HepG2 (cell line): ENCODE results near the gene SNX27. TPM values are rescaled to one million over a fixed set of nuclear protein-coding genes. Genes with fewer than 3 reads are reported as not detected.

Experiments used
- ATAD3A ChIP-seq: sonication (generic); formaldehyde crosslinking; IDR thresholded peaks from 2 replicates; pipeline ENCODE4 v1.4.0; 2020; ENCODE audit warnings: missing genetic modification reagents
- CBX2 ChIP-seq, 2 experiments: fragments of 200-600 bp in 1 of 2; sonication (generic); formaldehyde crosslinking in 1 of 2; IDR thresholded peaks; 2 replicates each; pipeline versions ENCODE4 v1.7.0 to v1.8.1; 2018 to 2022; ENCODE audit warnings: low read depth in 2 of 2, low read length in 1 of 2, mild to moderate bottlenecking in 1 of 2, missing genetic modification reagents in 1 of 2
- GABPA ChIP-seq, 2 experiments: IDR thresholded peaks; 2 replicates each; pipeline ENCODE4 v1.6.1; 2011 to 2016; ENCODE audit warnings: low read depth in 2 of 2, low read length in 1 of 2, missing biosample characterization in 1 of 2, missing genetic modification characterization in 1 of 2
- LCORL ChIP-seq, 2 experiments: fragments of 450-650 bp in 1 of 2; sonication (generic) in 1 of 2; formaldehyde crosslinking in 1 of 2; IDR thresholded peaks; 2 replicates each; pipeline versions ENCODE4 v1.5.0 to v1.6.1; 2017 to 2020; ENCODE audit warnings: antibody characterized with exemption in 1 of 2, missing genetic modification reagents in 1 of 2
- PHB2 ChIP-seq: fragments of 450-650 bp; IDR thresholded peaks from 2 replicates; pipeline ENCODE4 v1.6.1; 2018; ENCODE audit not compliant: partially characterized antibody
- PITX1 ChIP-seq: sonication (generic); formaldehyde crosslinking; IDR thresholded peaks from 2 replicates; pipeline ENCODE4 v1.5.1; 2020; ENCODE audit warnings: mild to moderate bottlenecking, missing genetic modification reagents
- PPARG ChIP-seq: conservative IDR thresholded peaks from 2 replicates; pipeline ENCODE4 v1.6.1; 2016; ENCODE audit warnings: missing biosample characterization, missing genetic modification reagents
- ZNF484 ChIP-seq: sonication (generic); formaldehyde crosslinking; IDR thresholded peaks from 2 replicates; pipeline ENCODE4 v1.5.1; 2020; ENCODE audit warnings: mild to moderate bottlenecking, low read depth, missing genetic modification reagents, borderline replicate concordance
- ZNF841 ChIP-seq: sonication (generic); formaldehyde crosslinking; IDR thresholded peaks from 2 replicates; pipeline ENCODE4 v1.8.1; 2023; ENCODE audit warnings: missing genetic modification reagents, borderline replicate concordance
- polyA plus RNA-seq, 8 experiments: library from polyadenylated mRNA; depleted of rRNA in 3 of 8; stranded (reverse) in 7 of 8; unstranded in 1 of 8; fragments of >200 nt; fragmentation: Illumina TruSeq in 4 of 8; extraction: Trizol in 4 of 8; gene quantifications; 2 replicates each; pipeline versions ENCODE4 v1.2.1 to v1.2.3, GENCODE V29; 2011 to 2016; ENCODE audit warnings: low read depth in 4 of 8, missing spikeins in 1 of 8, mixed read lengths in 1 of 8; ENCODE audit not compliant: insufficient read depth in 1 of 8
- total RNA-seq, 5 experiments: library from RNA; depleted of rRNA; stranded (reverse); fragments of >200 nt; fragmentation: Illumina TruSeq; extraction: Trizol; gene quantifications; 2 replicates each; pipeline ENCODE4 v1.2.3, GENCODE V29; 2016; ENCODE audit warnings: low read depth in 1 of 5
- TF ChIP-seq, protein P1 (sequence below): sonication (generic); formaldehyde crosslinking; IDR thresholded peaks from 2 replicates; pipeline ENCODE4 v1.4.0; 2020; ENCODE audit warnings: missing genetic modification reagents
- TF ChIP-seq, protein P2 (sequence below): sonication (generic); formaldehyde crosslinking; IDR thresholded peaks from 2 replicates; pipeline ENCODE4 v1.8.0; 2022; ENCODE audit warnings: missing genetic modification reagents, mild to moderate bottlenecking, moderate library complexity, borderline replicate concordance
- TF ChIP-seq, protein P3 (sequence below): sonication (generic); formaldehyde crosslinking; IDR thresholded peaks from 2 replicates; pipeline ENCODE4 v1.5.0; 2020; ENCODE audit warnings: mild to moderate bottlenecking, missing genetic modification reagents
- TF ChIP-seq, protein P4 (sequence below), 2 experiments: sonication (generic) in 1 of 2; formaldehyde crosslinking in 1 of 2; IDR thresholded peaks; 2 replicates each; pipeline versions ENCODE4 v1.4.0 to v1.6.1; 2016 to 2020; ENCODE audit warnings: borderline replicate concordance in 1 of 2, low read depth in 1 of 2, mild to moderate bottlenecking in 1 of 2, missing genetic modification reagents in 1 of 2
- TF ChIP-seq, protein P5 (sequence below): sonication (generic); formaldehyde crosslinking; IDR thresholded peaks from 2 replicates; pipeline ENCODE4 v1.9.0; 2021; ENCODE audit warnings: missing genetic modification reagents, mild to moderate bottlenecking, borderline replicate concordance

SNX27 gene
- total and polyA plus RNA-seq, 2 of the 13 experiments (the other 11 are each of a cell fraction or from before 2014, with no cell fraction given), result 14.4 to 17.8 TPM

DNA sequence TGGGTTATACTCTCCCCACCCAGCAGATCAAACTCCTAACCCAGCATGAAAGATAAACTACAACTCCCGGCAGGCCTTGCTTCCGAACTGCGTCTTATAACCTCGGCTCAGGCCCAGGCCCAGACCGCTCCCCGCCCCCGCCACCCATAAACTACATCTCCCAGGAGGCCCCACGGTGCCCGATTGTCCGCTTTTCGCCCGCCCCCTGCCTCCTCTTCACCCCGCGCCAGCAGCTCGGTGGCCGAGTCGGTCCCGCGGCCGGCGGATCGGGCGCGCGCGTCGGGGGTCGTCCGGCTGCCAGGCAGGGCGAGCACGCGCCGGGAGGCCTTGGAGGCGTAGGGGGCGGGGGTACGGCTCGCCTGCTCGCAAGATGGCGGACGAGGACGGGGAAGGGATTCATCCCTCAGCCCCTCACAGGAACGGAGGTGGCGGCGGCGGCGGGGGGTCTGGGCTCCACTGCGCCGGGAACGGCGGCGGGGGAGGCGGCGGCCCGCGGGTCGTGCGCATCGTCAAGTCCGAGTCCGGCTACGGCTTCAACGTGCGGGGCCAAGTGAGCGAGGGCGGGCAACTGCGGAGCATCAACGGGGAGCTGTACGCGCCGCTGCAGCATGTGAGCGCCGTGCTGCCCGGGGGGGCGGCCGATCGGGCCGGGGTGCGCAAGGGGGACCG is at the start of gene SNX27 (continued):
- TF ChIP-seq, protein P1, sequence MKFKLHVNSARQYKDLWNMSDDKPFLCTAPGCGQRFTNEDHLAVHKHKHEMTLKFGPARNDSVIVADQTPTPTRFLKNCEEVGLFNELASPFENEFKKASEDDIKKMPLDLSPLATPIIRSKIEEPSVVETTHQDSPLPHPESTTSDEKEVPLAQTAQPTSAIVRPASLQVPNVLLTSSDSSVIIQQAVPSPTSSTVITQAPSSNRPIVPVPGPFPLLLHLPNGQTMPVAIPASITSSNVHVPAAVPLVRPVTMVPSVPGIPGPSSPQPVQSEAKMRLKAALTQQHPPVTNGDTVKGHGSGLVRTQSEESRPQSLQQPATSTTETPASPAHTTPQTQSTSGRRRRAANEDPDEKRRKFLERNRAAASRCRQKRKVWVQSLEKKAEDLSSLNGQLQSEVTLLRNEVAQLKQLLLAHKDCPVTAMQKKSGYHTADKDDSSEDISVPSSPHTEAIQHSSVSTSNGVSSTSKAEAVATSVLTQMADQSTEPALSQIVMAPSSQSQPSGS (CRISPR knock-in tag), result no peak
- TF ChIP-seq PPARG (CRISPR knock-in tag) (0 out of 2 replicates have a peak, but pooled peaks have one; percentile 19), PITX1 (CRISPR knock-in tag) (peak; percentile 19; the same call in 1 of the 2 replicates), CBX2 (IDR thresholded peaks at IDR 0.05; ENCODE audit: low read depth, low read length) (no peak), CBX2 (CRISPR knock-in tag; IDR thresholded peaks at IDR 0.05; ENCODE audit: low read depth) (no peak), ZNF841 (CRISPR knock-in tag) (0 out of 2 replicates have a peak, but pooled peaks have one; percentile 35), GABPA (IDR thresholded peaks at IDR 0.05; ENCODE audit: low read depth, low read length) (no peak; the same call in 1 of the 2 replicates), GABPA (CRISPR knock-in tag; IDR thresholded peaks at IDR 0.05; ENCODE audit: low read depth) (peak; percentile 80), PHB2 (no peak), LCORL (IDR thresholded peaks at IDR 0.05) (no peak), LCORL (CRISPR knock-in tag; IDR thresholded peaks at IDR 0.05) (no peak), ATAD3A (CRISPR knock-in tag) (no peak), ZNF484 (CRISPR knock-in tag) (no peak)
- TF ChIP-seq, protein P2, sequence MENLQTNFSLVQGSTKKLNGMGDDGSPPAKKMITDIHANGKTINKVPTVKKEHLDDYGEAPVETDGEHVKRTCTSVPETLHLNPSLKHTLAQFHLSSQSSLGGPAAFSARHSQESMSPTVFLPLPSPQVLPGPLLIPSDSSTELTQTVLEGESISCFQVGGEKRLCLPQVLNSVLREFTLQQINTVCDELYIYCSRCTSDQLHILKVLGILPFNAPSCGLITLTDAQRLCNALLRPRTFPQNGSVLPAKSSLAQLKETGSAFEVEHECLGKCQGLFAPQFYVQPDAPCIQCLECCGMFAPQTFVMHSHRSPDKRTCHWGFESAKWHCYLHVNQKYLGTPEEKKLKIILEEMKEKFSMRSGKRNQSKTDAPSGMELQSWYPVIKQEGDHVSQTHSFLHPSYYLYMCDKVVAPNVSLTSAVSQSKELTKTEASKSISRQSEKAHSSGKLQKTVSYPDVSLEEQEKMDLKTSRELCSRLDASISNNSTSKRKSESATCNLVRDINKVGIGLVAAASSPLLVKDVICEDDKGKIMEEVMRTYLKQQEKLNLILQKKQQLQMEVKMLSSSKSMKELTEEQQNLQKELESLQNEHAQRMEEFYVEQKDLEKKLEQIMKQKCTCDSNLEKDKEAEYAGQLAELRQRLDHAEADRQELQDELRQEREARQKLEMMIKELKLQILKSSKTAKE (CRISPR knock-in tag), result no peak
- TF ChIP-seq, protein P3, sequence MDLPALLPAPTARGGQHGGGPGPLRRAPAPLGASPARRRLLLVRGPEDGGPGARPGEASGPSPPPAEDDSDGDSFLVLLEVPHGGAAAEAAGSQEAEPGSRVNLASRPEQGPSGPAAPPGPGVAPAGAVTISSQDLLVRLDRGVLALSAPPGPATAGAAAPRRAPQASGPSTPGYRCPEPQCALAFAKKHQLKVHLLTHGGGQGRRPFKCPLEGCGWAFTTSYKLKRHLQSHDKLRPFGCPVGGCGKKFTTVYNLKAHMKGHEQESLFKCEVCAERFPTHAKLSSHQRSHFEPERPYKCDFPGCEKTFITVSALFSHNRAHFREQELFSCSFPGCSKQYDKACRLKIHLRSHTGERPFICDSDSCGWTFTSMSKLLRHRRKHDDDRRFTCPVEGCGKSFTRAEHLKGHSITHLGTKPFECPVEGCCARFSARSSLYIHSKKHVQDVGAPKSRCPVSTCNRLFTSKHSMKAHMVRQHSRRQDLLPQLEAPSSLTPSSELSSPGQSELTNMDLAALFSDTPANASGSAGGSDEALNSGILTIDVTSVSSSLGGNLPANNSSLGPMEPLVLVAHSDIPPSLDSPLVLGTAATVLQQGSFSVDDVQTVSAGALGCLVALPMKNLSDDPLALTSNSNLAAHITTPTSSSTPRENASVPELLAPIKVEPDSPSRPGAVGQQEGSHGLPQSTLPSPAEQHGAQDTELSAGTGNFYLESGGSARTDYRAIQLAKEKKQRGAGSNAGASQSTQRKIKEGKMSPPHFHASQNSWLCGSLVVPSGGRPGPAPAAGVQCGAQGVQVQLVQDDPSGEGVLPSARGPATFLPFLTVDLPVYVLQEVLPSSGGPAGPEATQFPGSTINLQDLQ, result no peak
- TF ChIP-seq, protein P4, sequence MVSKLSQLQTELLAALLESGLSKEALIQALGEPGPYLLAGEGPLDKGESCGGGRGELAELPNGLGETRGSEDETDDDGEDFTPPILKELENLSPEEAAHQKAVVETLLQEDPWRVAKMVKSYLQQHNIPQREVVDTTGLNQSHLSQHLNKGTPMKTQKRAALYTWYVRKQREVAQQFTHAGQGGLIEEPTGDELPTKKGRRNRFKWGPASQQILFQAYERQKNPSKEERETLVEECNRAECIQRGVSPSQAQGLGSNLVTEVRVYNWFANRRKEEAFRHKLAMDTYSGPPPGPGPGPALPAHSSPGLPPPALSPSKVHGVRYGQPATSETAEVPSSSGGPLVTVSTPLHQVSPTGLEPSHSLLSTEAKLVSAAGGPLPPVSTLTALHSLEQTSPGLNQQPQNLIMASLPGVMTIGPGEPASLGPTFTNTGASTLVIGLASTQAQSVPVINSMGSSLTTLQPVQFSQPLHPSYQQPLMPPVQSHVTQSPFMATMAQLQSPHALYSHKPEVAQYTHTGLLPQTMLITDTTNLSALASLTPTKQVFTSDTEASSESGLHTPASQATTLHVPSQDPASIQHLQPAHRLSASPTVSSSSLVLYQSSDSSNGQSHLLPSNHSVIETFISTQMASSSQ (IDR thresholded peaks at IDR 0.05; ENCODE audit: low read depth), result no peak
- TF ChIP-seq, protein P4 (CRISPR knock-in tag; IDR thresholded peaks at IDR 0.05; ENCODE audit: borderline replicate concordance), result no peak
- TF ChIP-seq, protein P5, sequence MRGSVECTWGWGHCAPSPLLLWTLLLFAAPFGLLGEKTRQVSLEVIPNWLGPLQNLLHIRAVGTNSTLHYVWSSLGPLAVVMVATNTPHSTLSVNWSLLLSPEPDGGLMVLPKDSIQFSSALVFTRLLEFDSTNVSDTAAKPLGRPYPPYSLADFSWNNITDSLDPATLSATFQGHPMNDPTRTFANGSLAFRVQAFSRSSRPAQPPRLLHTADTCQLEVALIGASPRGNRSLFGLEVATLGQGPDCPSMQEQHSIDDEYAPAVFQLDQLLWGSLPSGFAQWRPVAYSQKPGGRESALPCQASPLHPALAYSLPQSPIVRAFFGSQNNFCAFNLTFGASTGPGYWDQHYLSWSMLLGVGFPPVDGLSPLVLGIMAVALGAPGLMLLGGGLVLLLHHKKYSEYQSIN (CRISPR knock-in tag), result no peak
